AG04450 (cell line): ENCODE measurements around the gene ARL3. TPM values are rescaled to one million over a fixed set of nuclear protein-coding genes. Genes with fewer than 3 reads are reported as not detected.
A peak's percentile ranks its signal among the peaks of the same experiment; 100 is the strongest.

Experiments used
- CTCF ChIA-PET: fragments of 300-600, 350-600 bp; formaldehyde crosslinking; extraction: SDS; loops from one replicate; lab custom pipeline; 2022; ENCODE audit warnings: antibody characterized with exemption, inconsistent platforms; lab: Charles Lee
- POLR2A ChIA-PET: fragments of 350-600 bp; formaldehyde crosslinking; extraction: SDS; loops from one replicate; lab custom pipeline; 2021; ENCODE audit warnings: antibody characterized with exemption, inconsistent platforms; lab: Yijun Ruan, JAX
- DNase-seq: peaks from one replicate; pipeline ENCODE4 v3.0.0-alpha.2; 2011; ENCODE audit warnings: low read depth, low spot score
- H3K27ac ChIP-seq: one replicate; pipeline ENCODE4 v1.5.1; 2012; ENCODE audit warnings: low read depth, low read length, control low read depth
- H3K27me3 ChIP-seq: one replicate; pipeline ENCODE4 v1.6.0; 2012; ENCODE audit warnings: low read length; ENCODE audit not compliant: control insufficient read depth, insufficient read depth
- H3K4me3 ChIP-seq: 2 replicates; pipeline ENCODE4 v1.5.1; 2011; ENCODE audit warnings: mild to moderate bottlenecking, low read depth, low read length, control low read depth
- H3K9me3 ChIP-seq: 2 replicates; pipeline ENCODE4 v1.5.1; 2012; ENCODE audit warnings: low read length; ENCODE audit not compliant: control insufficient read depth, insufficient read depth
- polyA plus RNA-seq: library from polyadenylated mRNA; depleted of rRNA; stranded (reverse); fragments of >200 nt; gene quantifications from 2 replicates; pipeline ENCODE4 v1.2.3, GENCODE V29; 2011
- TF ChIP-seq, protein P1 (sequence below): IDR thresholded peaks from 2 replicates; pipeline ENCODE4 v1.5.1; 2011; ENCODE audit warnings: low read depth, low read length, control low read depth, inconsistent platforms

The ARL3 gene
- polyA plus RNA-seq, 1 experiment, result 19.2 TPM

DNA sequence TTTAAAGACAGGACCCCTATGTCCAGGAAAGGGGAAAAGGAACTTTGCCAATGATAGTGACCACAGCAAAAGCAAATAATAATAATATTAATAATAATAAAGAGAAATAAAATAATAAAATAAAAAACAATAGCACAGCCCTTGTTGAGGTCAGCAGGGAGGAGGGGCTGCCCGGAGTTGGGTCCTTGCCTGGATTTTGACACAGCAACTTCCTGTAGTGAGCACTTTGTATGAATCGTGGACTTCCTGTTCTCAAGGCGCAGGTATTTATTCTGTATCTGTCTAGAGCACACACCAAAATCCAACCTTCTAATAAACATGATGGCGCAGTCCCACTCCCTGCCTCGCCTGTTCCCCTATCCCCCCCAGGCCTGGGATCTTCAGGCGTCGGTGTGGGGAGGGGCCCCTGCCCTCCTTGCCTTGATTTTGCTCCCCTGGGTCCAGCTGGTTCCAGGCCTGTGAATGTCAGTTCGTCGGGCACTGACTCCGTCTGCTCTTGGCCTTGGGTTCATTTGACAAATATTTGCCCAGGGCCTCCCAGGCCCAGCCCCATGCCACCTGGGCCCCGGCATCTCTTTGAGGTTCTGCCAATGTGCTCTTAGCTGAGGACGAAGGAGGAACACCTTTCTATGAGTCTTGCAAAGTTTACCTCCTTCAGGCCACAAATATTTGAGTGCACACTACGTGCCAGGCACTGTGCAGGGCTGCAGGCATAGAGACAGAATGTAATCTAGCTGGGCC, 56.0 kb downstream of the ARL3 start:
- POLR2A ChIA-PET, result interaction anchor here (0.9 kb wide), 1 partner anchor 18 kb away, joined by 4 read pairs; no protein-coding TSS in a partner anchor
- no peak for DNase-seq
- H3K27me3 ChIP-seq, result no peaks in the 10 kb centered on the region
- H3K4me3 ChIP-seq, result no peak overlapping the region
- no peaks in the 10 kb centered on the region; the same call in 1 of the 2 replicates for H3K9me3 ChIP-seq
- TF ChIP-seq, protein P1, sequence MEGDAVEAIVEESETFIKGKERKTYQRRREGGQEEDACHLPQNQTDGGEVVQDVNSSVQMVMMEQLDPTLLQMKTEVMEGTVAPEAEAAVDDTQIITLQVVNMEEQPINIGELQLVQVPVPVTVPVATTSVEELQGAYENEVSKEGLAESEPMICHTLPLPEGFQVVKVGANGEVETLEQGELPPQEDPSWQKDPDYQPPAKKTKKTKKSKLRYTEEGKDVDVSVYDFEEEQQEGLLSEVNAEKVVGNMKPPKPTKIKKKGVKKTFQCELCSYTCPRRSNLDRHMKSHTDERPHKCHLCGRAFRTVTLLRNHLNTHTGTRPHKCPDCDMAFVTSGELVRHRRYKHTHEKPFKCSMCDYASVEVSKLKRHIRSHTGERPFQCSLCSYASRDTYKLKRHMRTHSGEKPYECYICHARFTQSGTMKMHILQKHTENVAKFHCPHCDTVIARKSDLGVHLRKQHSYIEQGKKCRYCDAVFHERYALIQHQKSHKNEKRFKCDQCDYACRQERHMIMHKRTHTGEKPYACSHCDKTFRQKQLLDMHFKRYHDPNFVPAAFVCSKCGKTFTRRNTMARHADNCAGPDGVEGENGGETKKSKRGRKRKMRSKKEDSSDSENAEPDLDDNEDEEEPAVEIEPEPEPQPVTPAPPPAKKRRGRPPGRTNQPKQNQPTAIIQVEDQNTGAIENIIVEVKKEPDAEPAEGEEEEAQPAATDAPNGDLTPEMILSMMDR, result no peak
- H3K27ac ChIP-seq, result peak overlapping the region; percentile 39
- CTCF ChIA-PET, result no interaction called here

- Histone ChIP-seq H3K27me3 (no peaks in the 10 kb centered on the region), H3K4me3 (no peak overlapping the region), H3K27ac (no peak overlapping the region), H3K9me3 (no peaks in the 10 kb centered on the region; the same call in 1 of the 2 replicates)
- DNase-seq, result no peak
- TF ChIP-seq, protein P1, result no peak
- ChIA-PET CTCF (no interaction called here), POLR2A (interaction anchor here (2.5 kb wide), 1 partner anchor 11 kb away, joined by 11 read pairs; no protein-coding TSS in a partner anchor)
These were observed 56.7 kb downstream of the ARL3 start for GRCh38 chr10:102657451-102657850.

GRCh38 chr10:102656791-102657371, 57.3 kb downstream of the ARL3 start:
- ChIA-PET CTCF (no interaction called here), POLR2A (interaction anchor here (1.7 to 2.5 kb wide), 2 partner anchors 11 to 19 kb away, joined by 3 to 11 read pairs; no protein-coding TSS in a partner anchor)
- no peak for DNase-seq
- TF ChIP-seq, protein P1, result no peak
- no peak overlapping the region for H3K27ac ChIP-seq
- no peaks in the 10 kb centered on the region for H3K27me3 ChIP-seq
- no peak overlapping the region for H3K4me3 ChIP-seq
- no peaks in the 10 kb centered on the region; the same call in 1 of the 2 replicates for H3K9me3 ChIP-seq

DNA sequence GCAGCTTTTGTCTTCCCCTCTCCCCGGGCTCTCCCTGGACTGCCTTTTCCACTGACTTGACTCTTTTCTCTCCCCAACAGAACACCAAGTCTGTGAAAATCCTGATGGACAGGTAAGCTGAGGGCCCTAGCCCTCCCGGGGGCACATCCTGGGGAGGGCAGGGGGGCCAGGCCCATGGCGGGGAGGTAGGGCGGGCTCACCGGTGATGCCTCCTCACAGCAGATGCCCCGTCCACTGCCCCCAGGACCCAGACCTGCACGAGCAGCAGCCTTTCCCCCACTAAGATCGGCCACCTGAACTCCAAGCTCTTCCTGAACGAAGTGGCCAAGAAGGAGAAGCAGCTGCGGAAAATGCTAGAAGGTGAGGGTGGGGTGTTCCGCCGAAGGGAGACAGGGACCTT, 58.2 kb downstream of the ARL3 start:
- no peak overlapping the region for H3K27ac ChIP-seq
- no peak for DNase-seq
- TF ChIP-seq, protein P1, result no peak
- CTCF ChIA-PET, result no interaction called here
- H3K9me3 ChIP-seq, result no peaks in the 10 kb centered on the region; the same call in 1 of the 2 replicates
- POLR2A ChIA-PET, result interaction anchor here (1.7 to 2.5 kb wide), 2 partner anchors 10 to 20 kb away, joined by 3 to 11 read pairs; no protein-coding TSS in a partner anchor
- H3K4me3 ChIP-seq, result no peak overlapping the region
- H3K27me3 ChIP-seq, result no peaks in the 10 kb centered on the region

DNA sequence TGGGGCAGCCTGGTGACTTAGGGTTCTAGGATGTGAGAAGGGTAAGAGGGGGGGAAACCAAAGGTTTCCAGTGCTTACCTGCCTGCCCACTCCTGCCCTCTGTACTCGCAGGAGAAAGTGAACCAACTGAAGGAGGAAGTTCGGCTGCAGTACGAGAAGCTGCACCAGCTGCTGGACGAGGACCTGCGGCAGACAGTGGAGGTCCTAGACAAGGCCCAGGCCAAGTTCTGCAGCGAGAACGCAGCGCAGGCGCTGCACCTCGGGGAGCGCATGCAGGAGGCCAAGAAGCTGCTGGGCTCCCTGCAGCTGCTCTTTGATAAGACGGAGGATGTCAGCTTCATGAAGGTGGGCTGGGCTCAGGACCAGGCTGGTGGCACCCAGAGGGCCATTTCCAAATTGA, 59.2 kb downstream of the ARL3 start:
- ChIA-PET CTCF (no interaction called here), POLR2A (interaction anchor here (1.7 to 2.5 kb wide), 2 partner anchors 9 to 21 kb away, joined by 3 to 11 read pairs; no protein-coding TSS in a partner anchor)
- no peaks in the 10 kb centered on the region; the same call in 1 of the 2 replicates for H3K9me3 ChIP-seq
- H3K4me3 ChIP-seq, result no peak overlapping the region
- TF ChIP-seq, protein P1, result no peak
- H3K27ac ChIP-seq, result no peak overlapping the region
- no peaks in the 10 kb centered on the region for H3K27me3 ChIP-seq
- no peak for DNase-seq
